AG04450 (cell line): ENCODE data around the gene FOXG1. TPM values are rescaled to one million over a fixed set of nuclear protein-coding genes. Genes with fewer than 3 reads are reported as not detected.

Experiments
- CTCF ChIA-PET: fragments of 300-600, 350-600 bp; formaldehyde crosslinking; extraction: SDS; loops from one replicate; lab custom pipeline; 2022; ENCODE audit warnings: antibody characterized with exemption, inconsistent platforms; lab: Charles Lee
- POLR2A ChIA-PET: fragments of 350-600 bp; formaldehyde crosslinking; extraction: SDS; loops from one replicate; lab custom pipeline; 2021; ENCODE audit warnings: antibody characterized with exemption, inconsistent platforms; lab: Yijun Ruan, JAX
- DNase-seq: peaks from one replicate; pipeline ENCODE4 v3.0.0-alpha.2; 2011; ENCODE audit warnings: low read depth, low spot score
- H3K27ac ChIP-seq: one replicate; pipeline ENCODE4 v1.5.1; 2012; ENCODE audit warnings: low read depth, low read length, control low read depth
- H3K27me3 ChIP-seq: one replicate; pipeline ENCODE4 v1.6.0; 2012; ENCODE audit warnings: low read length; ENCODE audit not compliant: control insufficient read depth, insufficient read depth
- H3K4me3 ChIP-seq: 2 replicates; pipeline ENCODE4 v1.5.1; 2011; ENCODE audit warnings: mild to moderate bottlenecking, low read depth, low read length, control low read depth
- H3K9me3 ChIP-seq: 2 replicates; pipeline ENCODE4 v1.5.1; 2012; ENCODE audit warnings: low read length; ENCODE audit not compliant: control insufficient read depth, insufficient read depth
- CTCF ChIP-seq: IDR thresholded peaks from 2 replicates; pipeline ENCODE4 v1.5.1; 2011; ENCODE audit warnings: low read depth, low read length, control low read depth, inconsistent platforms
- polyA plus RNA-seq: library from polyadenylated mRNA; depleted of rRNA; stranded (reverse); fragments of >200 nt; gene quantifications from 2 replicates; pipeline ENCODE4 v1.2.3, GENCODE V29; 2011

The FOXG1 gene
- polyA plus RNA-seq, 1 experiment = not detected

GRCh38 chr14:28757786-28758185 lies 8.8 kb upstream of the FOXG1 start:
- ChIA-PET CTCF (interaction anchor here (0.6 to 7.7 kb wide), 32 partner anchors 8 to 1685 kb away, joined by 3 to 101 read pairs (median 4); partner anchors contain the start of gene FOXG1), POLR2A (no interaction called here)
- Histone ChIP-seq H3K9me3 (peaks cover 3% of the 10 kb centered on the region; the same call in 1 of the 2 replicates), H3K27me3 (peaks cover 71% of the 10 kb centered on the region), H3K27ac (no peak overlapping the region), H3K4me3 (no peak overlapping the region)
- TF ChIP-seq CTCF = no peak
- no peak for DNase-seq

- peaks cover 3% of the 10 kb centered on the region; the same call in 1 of the 2 replicates for H3K9me3 ChIP-seq
- no peak overlapping the region for H3K27ac ChIP-seq
- no peak for DNase-seq
- H3K4me3 ChIP-seq = no peak overlapping the region
- H3K27me3 ChIP-seq = peaks cover 74% of the 10 kb centered on the region
- ChIA-PET CTCF (interaction anchor here (0.9 to 7.7 kb wide), 15 partner anchors 10 to 1525 kb away, joined by 3 to 101 read pairs (median 7); no protein-coding TSS in a partner anchor), POLR2A (interaction anchor here (0.8 kb wide), 1 partner anchor 778 kb away, joined by 3 read pairs; no protein-coding TSS in a partner anchor)
- no peak for TF ChIP-seq CTCF
Measured at GRCh38 chr14:28758253-28758884, 8.2 kb upstream of the FOXG1 start.

GRCh38 chr14:28758885-28759652 lies 7.5 kb upstream of the FOXG1 start:
- CTCF ChIA-PET = interaction anchor here (0.6 to 7.3 kb wide), 5 partner anchors 464 to 1456 kb away, joined by 3 to 79 read pairs (median 21); no protein-coding TSS in a partner anchor
- TF ChIP-seq CTCF = no peak
- Histone ChIP-seq H3K27ac (no peak overlapping the region), H3K27me3 (peaks cover 81% of the 10 kb centered on the region), H3K4me3 (peak overlapping the region; percentile 25), H3K9me3 (peaks cover 3% of the 10 kb centered on the region; the same call in 1 of the 2 replicates)
- POLR2A ChIA-PET = interaction anchor here (0.8 kb wide), 1 partner anchor 777 kb away, joined by 3 read pairs; no protein-coding TSS in a partner anchor
- no peak for DNase-seq

DNA sequence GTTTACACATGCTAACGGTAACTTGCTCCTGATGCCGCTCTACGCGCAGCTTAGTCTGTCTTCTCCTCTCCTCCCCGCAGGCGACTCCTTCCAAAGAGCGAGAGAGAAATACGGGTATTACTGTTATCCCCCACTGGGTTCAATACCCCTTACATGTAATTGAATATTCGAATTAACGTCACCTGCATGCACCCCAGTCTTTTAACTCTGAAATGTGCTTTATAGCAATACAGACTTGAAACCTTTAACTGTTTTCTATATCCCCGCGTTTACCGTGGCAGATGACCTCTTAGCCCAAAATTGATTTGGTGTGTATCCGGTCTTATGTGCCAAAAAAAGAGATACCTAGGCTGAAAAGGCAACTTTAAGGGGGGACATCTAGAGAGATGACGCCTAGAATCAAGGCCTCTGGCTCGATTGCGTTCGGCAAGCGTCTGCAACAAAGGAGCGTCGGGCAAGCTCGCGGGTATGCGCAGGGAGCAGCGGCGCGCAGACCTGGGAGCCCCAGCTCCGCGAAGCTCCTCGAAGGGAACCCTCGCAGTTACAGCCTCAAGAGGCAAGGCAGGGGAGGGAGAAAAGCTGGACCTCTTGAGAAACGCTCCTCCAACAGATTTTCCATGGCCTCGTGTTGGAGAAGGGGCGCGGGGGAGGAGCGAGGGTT lies 6.8 kb upstream of the FOXG1 start:
- Histone ChIP-seq H3K9me3 (peaks cover 3% of the 10 kb centered on the region; the same call in 1 of the 2 replicates), H3K27me3 (peaks cover 86% of the 10 kb centered on the region), H3K27ac (no peak overlapping the region), H3K4me3 (peak overlapping the region; percentile 25)
- ChIA-PET CTCF (interaction anchor here (0.6 to 7.3 kb wide), 5 partner anchors 8 to 790 kb away, joined by 3 to 79 read pairs (median 3); no protein-coding TSS in a partner anchor), POLR2A (no interaction called here)
- no peak for DNase-seq
- no peak for TF ChIP-seq CTCF
